ENCODE measurements around the gene CRYBG1. TPM values are rescaled to one million over a fixed set of nuclear protein-coding genes. Genes with fewer than 3 reads are reported as not detected.

CRYBG1 gene
- polyA plus RNA-seq, 2 donors, result 45.2 to 74.9 TPM

DNA sequence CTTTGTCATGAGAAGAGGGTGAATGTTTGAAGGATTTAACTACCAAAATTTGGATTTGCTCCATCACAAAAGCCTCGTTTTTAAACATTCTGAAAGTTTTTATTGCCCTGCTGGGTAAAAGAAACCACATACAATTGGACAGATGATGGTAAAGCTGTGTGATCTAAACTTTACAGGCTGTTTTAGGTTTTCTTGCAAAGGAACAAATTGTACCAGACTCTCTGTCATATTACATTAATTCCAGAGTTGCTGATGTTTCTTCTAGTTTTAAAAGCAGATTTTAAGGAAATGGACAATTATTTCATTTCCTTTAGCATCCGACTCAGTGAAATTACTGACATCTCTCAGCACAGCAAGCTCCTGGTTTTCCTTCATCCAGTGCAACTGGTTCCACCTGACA lies 53.2 kb downstream of the CRYBG1 start:
- peaks cover 0 to 6% of the 10 kb centered on the region in 2 donors for H3K36me3 ChIP-seq (ENCODE audit: control insufficient read depth in 2 of 2, insufficient read depth in 2 of 2, low read length in 1 of 2)
- no peaks in the 10 kb centered on the region for H3K27me3 ChIP-seq (ENCODE audit: control insufficient read depth in 1 of 2, insufficient read depth in 2 of 2, low read length in 2 of 2)

DNA sequence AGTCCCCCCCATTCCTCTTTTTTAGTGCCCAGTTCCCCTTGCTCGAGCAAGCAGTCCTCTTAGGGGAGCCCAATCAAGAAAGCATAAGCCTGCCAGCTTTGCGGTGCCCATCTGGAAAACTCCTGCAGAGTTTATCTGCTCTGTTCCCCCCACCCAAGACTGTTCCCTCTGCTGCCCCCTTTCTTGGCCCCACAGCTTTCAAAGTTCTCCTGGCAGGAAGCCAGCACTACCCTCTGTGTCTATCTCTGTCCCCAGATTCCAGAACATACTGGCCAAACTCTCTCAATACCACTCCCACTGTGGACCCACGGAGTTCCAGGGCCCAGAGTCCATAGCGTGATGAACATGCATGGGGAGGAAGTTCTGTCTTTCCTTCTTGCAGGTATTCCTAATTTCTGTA lies 55.4 kb downstream of the CRYBG1 start:
- no peak overlapping the region for H3K27ac ChIP-seq (ENCODE audit: low read depth in 2 of 2, low read length in 1 of 2)
- WGBS, 2 donors, result 82 to 83% methylated on average over 4 of the region's 4 CpGs

More for the DNA sequence above, 53.2 kb downstream of the CRYBG1 start:
- Histone ChIP-seq H3K9me3 (ENCODE audit: control insufficient read depth in 2 of 2, insufficient read depth in 1 of 2, low read depth in 1 of 2, low read length in 1 of 2) (no peaks in the 10 kb centered on the region), H3K27ac (ENCODE audit: low read depth in 2 of 2, low read length in 1 of 2) (no peak overlapping the region), H3K4me1 (ENCODE audit: control insufficient read depth in 2 of 2, insufficient read depth in 2 of 2, low read length in 1 of 2) (peaks cover 0 to 3% of the 10 kb centered on the region in 2 donors), H3K4me3 (ENCODE audit: low read depth in 1 of 2, low read length in 2 of 2) (no peak overlapping the region)
- 61 to 67% methylated on average over 2 of the region's 2 CpGs for WGBS, 2 donors

DNA sequence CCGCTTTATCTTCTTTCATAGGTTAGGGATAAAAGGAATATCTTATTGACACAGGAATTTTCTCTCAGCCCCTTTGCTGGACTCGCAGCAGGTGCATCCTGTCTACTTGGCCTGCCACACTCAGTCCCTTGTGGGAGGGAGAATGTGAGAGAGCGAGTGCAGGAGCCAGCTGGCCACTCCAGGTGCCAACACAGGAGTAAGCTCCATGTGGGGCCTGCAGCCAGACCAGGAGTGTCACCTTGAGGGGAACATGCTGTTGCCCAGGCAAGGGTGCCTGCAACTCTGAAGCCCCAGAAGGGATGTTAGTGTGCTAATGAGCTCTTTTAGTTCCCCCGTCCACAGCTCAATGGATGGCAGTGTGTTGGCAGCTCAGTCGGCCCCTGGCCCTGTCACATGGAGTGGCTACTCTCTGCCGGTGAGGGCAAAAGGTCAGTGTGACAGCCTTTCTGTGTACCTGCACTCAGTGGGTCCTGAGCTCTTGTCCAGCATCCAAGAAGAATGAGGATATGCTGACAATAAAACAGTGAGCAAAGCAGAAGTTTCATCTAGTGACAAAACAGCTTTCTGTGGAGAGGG lies 57.1 kb downstream of the CRYBG1 start:
- Histone ChIP-seq H3K4me3 (ENCODE audit: low read depth in 1 of 2, low read length in 2 of 2) (no peak overlapping the region), H3K27me3 (ENCODE audit: control insufficient read depth in 1 of 2, insufficient read depth in 2 of 2, low read length in 2 of 2) (no peaks in the 10 kb centered on the region), H3K36me3 (ENCODE audit: control insufficient read depth in 2 of 2, insufficient read depth in 2 of 2, low read length in 1 of 2) (peaks cover 0 to 6% of the 10 kb centered on the region in 2 donors), H3K27ac (ENCODE audit: low read depth in 2 of 2, low read length in 1 of 2) (no peak overlapping the region), H3K4me1 (ENCODE audit: control insufficient read depth in 2 of 2, insufficient read depth in 2 of 2, low read length in 1 of 2) (peaks cover 0 to 3% of the 10 kb centered on the region in 2 donors), H3K9me3 (ENCODE audit: control insufficient read depth in 2 of 2, insufficient read depth in 1 of 2, low read depth in 1 of 2, low read length in 1 of 2) (no peaks in the 10 kb centered on the region)
- WGBS, 2 donors, result 80 to 81% methylated on average over 6 of the region's 6 CpGs

More for the DNA sequence above, 55.4 kb downstream of the CRYBG1 start:
- no peaks in the 10 kb centered on the region for H3K27me3 ChIP-seq (ENCODE audit: control insufficient read depth in 1 of 2, insufficient read depth in 2 of 2, low read length in 2 of 2)
- no peak overlapping the region for H3K4me3 ChIP-seq (ENCODE audit: low read depth in 1 of 2, low read length in 2 of 2)
- H3K4me1 ChIP-seq (ENCODE audit: control insufficient read depth in 2 of 2, insufficient read depth in 2 of 2, low read length in 1 of 2), result peaks cover 0 to 3% of the 10 kb centered on the region in 2 donors
- H3K9me3 ChIP-seq (ENCODE audit: control insufficient read depth in 2 of 2, insufficient read depth in 1 of 2, low read depth in 1 of 2, low read length in 1 of 2), result no peaks in the 10 kb centered on the region
- peaks cover 0 to 6% of the 10 kb centered on the region in 2 donors for H3K36me3 ChIP-seq (ENCODE audit: control insufficient read depth in 2 of 2, insufficient read depth in 2 of 2, low read length in 1 of 2)

DNA sequence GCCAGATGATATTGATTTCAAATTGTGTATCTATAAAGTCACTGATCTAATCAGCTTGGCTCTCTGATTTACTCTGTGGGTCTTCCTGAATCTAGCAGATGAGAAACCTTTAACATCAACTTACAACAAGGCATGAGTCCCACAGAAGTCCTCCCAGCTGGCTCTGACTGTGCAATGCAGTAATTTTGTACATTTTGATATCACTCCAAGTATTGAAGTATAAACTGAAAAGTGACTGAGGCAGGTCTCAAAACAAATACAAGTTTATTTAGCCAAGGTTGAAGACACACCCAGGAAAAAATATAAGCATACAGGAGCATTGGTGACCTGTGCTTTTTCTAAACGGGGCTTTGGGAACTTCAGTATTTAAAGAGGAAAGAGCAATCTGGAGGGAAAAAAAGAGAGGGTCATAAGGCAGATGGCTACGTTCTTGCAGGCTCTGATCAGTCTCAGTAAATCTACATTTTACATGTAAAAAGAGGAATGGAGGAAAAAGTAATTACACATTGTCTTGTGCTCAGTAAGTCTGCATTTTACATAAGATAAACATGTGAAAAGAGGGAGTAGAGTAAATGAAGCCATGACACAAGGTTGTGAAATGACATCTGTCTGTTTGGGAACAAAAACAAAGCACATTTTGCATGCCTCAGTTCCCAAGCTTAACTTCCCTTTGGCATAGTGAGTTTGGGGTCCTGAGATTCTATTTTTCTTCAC lies 59.5 kb downstream of the CRYBG1 start:
- no peaks in the 10 kb centered on the region for H3K27me3 ChIP-seq (ENCODE audit: control insufficient read depth in 1 of 2, insufficient read depth in 2 of 2, low read length in 2 of 2)
- peaks cover 0 to 4% of the 10 kb centered on the region in 2 donors for H3K36me3 ChIP-seq (ENCODE audit: control insufficient read depth in 2 of 2, insufficient read depth in 2 of 2, low read length in 1 of 2)
- H3K4me3 ChIP-seq (ENCODE audit: low read depth in 1 of 2, low read length in 2 of 2), result no peak overlapping the region
- no peaks in the 10 kb centered on the region for H3K9me3 ChIP-seq (ENCODE audit: control insufficient read depth in 2 of 2, insufficient read depth in 1 of 2, low read depth in 1 of 2, low read length in 1 of 2)
- H3K4me1 ChIP-seq (ENCODE audit: control insufficient read depth in 2 of 2, insufficient read depth in 2 of 2, low read length in 1 of 2), result no peaks in the 10 kb centered on the region
- H3K27ac ChIP-seq (ENCODE audit: low read depth in 2 of 2, low read length in 1 of 2), result no peak overlapping the region
- WGBS, 2 donors, result 39 to 54% methylated on average over 2 of the region's 2 CpGs

DNA sequence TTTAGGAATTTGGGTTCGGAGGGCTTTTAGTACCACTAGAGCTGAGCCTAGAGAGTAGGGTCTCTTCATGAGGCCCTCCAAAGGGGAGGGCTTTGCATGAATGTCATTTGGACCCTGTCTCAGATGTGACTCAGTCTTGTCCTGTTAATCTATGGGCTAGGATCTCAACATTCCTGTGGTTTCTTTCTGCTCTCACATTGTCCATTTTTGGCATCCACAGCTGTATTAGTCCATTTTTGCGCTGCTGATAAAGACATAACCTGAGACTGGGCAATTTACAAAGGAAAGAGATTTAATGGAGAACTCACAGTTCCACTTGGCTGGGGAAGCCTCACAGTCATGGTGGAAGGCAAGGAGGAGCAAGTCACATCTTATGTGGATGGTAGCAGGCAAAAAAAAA lies 61.0 kb downstream of the CRYBG1 start:
- Histone ChIP-seq H3K4me3 (ENCODE audit: low read depth in 1 of 2, low read length in 2 of 2) (no peak overlapping the region), H3K27ac (ENCODE audit: low read depth in 2 of 2, low read length in 1 of 2) (no peak overlapping the region), H3K4me1 (ENCODE audit: control insufficient read depth in 2 of 2, insufficient read depth in 2 of 2, low read length in 1 of 2) (no peaks in the 10 kb centered on the region), H3K36me3 (ENCODE audit: control insufficient read depth in 2 of 2, insufficient read depth in 2 of 2, low read length in 1 of 2) (peaks cover 0 to 4% of the 10 kb centered on the region in 2 donors), H3K9me3 (ENCODE audit: control insufficient read depth in 2 of 2, insufficient read depth in 1 of 2, low read depth in 1 of 2, low read length in 1 of 2) (no peaks in the 10 kb centered on the region), H3K27me3 (ENCODE audit: control insufficient read depth in 1 of 2, insufficient read depth in 2 of 2, low read length in 2 of 2) (no peaks in the 10 kb centered on the region)
- 93 to 95% methylated on average over 2 of the region's 2 CpGs for WGBS, 2 donors

DNA sequence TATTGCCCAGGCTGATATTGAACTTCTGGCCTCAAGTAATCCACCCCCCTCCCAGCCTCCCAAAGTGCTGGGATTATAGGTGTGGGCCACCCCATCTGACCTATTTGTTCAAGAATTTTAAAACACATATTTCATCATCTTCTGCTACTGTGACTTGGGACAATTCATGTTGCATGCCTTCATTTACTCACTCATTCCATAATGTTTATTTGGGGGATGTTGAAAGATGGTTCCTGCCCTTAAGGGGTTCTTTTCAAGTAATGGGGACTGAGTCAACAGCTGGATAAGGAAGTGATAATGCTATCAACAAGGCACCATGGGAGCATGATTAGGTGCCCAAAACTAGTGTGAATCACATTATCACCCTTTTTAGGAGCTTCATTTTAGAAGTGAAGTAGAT lies 62.0 kb downstream of the CRYBG1 start:
- Histone ChIP-seq H3K9me3 (ENCODE audit: control insufficient read depth in 2 of 2, insufficient read depth in 1 of 2, low read depth in 1 of 2, low read length in 1 of 2) (no peaks in the 10 kb centered on the region), H3K27ac (ENCODE audit: low read depth in 2 of 2, low read length in 1 of 2) (no peak overlapping the region), H3K4me1 (ENCODE audit: control insufficient read depth in 2 of 2, insufficient read depth in 2 of 2, low read length in 1 of 2) (no peaks in the 10 kb centered on the region), H3K36me3 (ENCODE audit: control insufficient read depth in 2 of 2, insufficient read depth in 2 of 2, low read length in 1 of 2) (peaks cover 0 to 4% of the 10 kb centered on the region in 2 donors), H3K27me3 (ENCODE audit: control insufficient read depth in 1 of 2, insufficient read depth in 2 of 2, low read length in 2 of 2) (no peaks in the 10 kb centered on the region), H3K4me3 (ENCODE audit: low read depth in 1 of 2, low read length in 2 of 2) (no peak overlapping the region)

DNA sequence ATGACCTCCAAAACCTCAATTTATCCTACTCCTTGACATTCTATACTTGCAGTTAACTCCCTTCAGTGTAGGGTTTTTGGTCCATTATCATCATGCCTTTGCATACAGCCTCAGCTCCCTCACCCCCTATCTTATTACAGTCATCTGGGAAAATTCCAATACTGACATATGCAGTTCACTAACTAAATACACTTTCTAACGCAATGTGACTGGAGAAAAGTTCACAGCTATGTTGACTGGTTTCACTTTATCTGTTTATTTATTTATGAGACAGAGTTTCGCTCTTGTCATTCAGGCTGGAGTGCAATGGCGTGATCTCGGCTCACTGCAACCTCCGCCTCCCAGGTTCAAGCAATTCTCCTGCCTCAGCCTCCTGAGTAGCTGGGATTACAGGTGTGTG lies 64.9 kb downstream of the CRYBG1 start:
- H3K27ac ChIP-seq (ENCODE audit: low read depth in 2 of 2, low read length in 1 of 2), result no peak overlapping the region
- H3K4me3 ChIP-seq (ENCODE audit: low read depth in 1 of 2, low read length in 2 of 2), result no peak overlapping the region
- H3K36me3 ChIP-seq (ENCODE audit: control insufficient read depth in 2 of 2, insufficient read depth in 2 of 2, low read length in 1 of 2), result peaks cover 0 to 3% of the 10 kb centered on the region in 2 donors
- 89 to 92% methylated on average over 5 of the region's 5 CpGs for WGBS, 2 donors
- no peaks in the 10 kb centered on the region for H3K27me3 ChIP-seq (ENCODE audit: control insufficient read depth in 1 of 2, insufficient read depth in 2 of 2, low read length in 2 of 2)
- no peaks in the 10 kb centered on the region for H3K9me3 ChIP-seq (ENCODE audit: control insufficient read depth in 2 of 2, insufficient read depth in 1 of 2, low read depth in 1 of 2, low read length in 1 of 2)
- no peaks in the 10 kb centered on the region for H3K4me1 ChIP-seq (ENCODE audit: control insufficient read depth in 2 of 2, insufficient read depth in 2 of 2, low read length in 1 of 2)

DNA sequence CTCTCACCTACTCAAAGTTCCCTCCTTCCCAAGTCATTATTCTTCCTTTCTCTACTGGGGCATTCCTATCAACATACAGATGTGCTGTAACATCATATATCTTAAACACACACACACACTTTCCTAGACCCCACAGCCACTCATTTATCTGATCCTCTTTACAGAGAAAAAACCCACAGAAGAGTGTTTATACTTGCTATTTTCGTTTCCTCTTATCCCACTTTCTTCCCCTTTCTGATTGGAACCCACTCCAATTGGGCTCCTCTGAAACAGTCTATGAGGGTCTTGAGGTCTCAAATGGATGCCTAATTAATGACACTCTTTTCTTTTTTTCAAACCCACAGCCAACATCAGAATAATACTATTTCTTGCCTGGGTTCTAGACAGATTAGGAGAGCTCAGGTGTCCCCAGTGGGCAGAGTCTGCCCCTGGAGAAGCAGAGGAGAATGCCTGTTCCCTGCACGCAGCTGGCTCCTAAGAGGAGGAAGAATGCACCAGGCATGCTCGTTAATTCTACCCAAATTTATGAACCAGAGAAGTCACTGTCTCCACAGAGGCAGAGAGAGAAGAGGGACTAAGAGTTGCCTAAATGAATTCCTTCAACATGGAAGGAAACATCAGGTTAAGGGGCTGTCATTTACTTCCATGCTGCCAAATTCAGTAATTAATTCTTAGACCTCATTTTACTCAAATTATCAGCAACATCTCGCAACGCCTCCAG lies 65.9 kb downstream of the CRYBG1 start:
- Histone ChIP-seq H3K4me3 (ENCODE audit: low read depth in 1 of 2, low read length in 2 of 2) (no peak overlapping the region), H3K4me1 (ENCODE audit: control insufficient read depth in 2 of 2, insufficient read depth in 2 of 2, low read length in 1 of 2) (no peaks in the 10 kb centered on the region), H3K27ac (ENCODE audit: low read depth in 2 of 2, low read length in 1 of 2) (no peak overlapping the region), H3K27me3 (ENCODE audit: control insufficient read depth in 1 of 2, insufficient read depth in 2 of 2, low read length in 2 of 2) (no peaks in the 10 kb centered on the region), H3K36me3 (ENCODE audit: control insufficient read depth in 2 of 2, insufficient read depth in 2 of 2, low read length in 1 of 2) (peaks cover 0 to 3% of the 10 kb centered on the region in 2 donors), H3K9me3 (ENCODE audit: control insufficient read depth in 2 of 2, insufficient read depth in 1 of 2, low read depth in 1 of 2, low read length in 1 of 2) (no peaks in the 10 kb centered on the region)
- WGBS, 2 donors, result 77 to 83% methylated on average over 5 of the region's 5 CpGs

DNA sequence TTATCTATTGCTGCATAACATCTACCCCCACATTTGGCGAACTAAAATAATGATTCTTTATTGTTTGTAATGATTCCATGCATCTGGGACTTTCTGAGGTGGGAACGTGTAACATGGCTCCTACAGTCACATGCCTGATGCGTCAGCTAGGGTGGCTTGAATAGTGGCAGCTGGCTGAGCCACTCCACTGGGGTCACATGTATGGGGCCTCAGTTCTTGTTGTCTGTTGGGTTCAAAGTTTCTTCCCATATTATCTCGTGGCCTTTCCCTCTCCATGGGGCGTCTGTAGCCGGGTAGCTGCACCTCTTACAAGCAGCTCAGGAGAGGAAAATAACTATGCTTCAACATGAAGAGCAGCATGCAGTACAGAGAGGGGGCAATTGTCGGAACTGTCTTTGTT lies 69.9 kb downstream of the CRYBG1 start:
- Histone ChIP-seq H3K9me3 (ENCODE audit: control insufficient read depth in 2 of 2, insufficient read depth in 1 of 2, low read depth in 1 of 2, low read length in 1 of 2) (no peaks in the 10 kb centered on the region), H3K4me3 (ENCODE audit: low read depth in 1 of 2, low read length in 2 of 2) (no peak overlapping the region), H3K36me3 (ENCODE audit: control insufficient read depth in 2 of 2, insufficient read depth in 2 of 2, low read length in 1 of 2) (peaks cover 0 to 3% of the 10 kb centered on the region in 2 donors), H3K27ac (ENCODE audit: low read depth in 2 of 2, low read length in 1 of 2) (no peak overlapping the region), H3K27me3 (ENCODE audit: control insufficient read depth in 1 of 2, insufficient read depth in 2 of 2, low read length in 2 of 2) (no peaks in the 10 kb centered on the region), H3K4me1 (ENCODE audit: control insufficient read depth in 2 of 2, insufficient read depth in 2 of 2, low read length in 1 of 2) (no peaks in the 10 kb centered on the region)
- WGBS, 2 donors, result 89 to 91% methylated on average over 7 of the region's 7 CpGs

All from esophagus (tissue), 2 donors.